Epithelial cell of proximal tubule (primary cell): ENCODE measurements around the gene TRNT1. TPM values are rescaled to one million over a fixed set of nuclear protein-coding genes. Genes with fewer than 3 reads are reported as not detected.

Experiments
- DNase-seq: peaks from one replicate; pipeline ENCODE4 v3.0.0-alpha.2; 2011; ENCODE audit warnings: low read depth
- H3K4me3 ChIP-seq: 2 replicates; pipeline ENCODE4 v1.5.1; 2011; ENCODE audit warnings: low read depth, mild to moderate bottlenecking, low read length
- CTCF ChIP-seq: conservative IDR thresholded peaks from 2 replicates; pipeline ENCODE4 v1.5.1; 2012; ENCODE audit warnings: low read depth, mild to moderate bottlenecking, low read length
- total RNA-seq: library from RNA; depleted of rRNA; stranded (reverse); fragments of >200 nt; gene quantifications from 2 replicates; pipeline ENCODE4 v1.2.3, GENCODE V29; 2015

Gene TRNT1
- total RNA-seq, 1 donor from 2014 or later: 21.2 TPM

- H3K4me3 ChIP-seq: no peak overlapping the region
- TF ChIP-seq CTCF: no peak
- DNase-seq: no peak
These were observed 6.8 kb downstream of the TRNT1 start for GRCh38 chr3:3133500-3133899.

GRCh38 chr3:3134750-3135448 is 8.2 kb downstream of the TRNT1 start:
- DNase-seq: no peak
- no peak overlapping the region for H3K4me3 ChIP-seq
- no peak for TF ChIP-seq CTCF

- H3K4me3 ChIP-seq: no peak overlapping the region
- DNase-seq: no peak
- no peak for TF ChIP-seq CTCF
These were observed 10.8 kb downstream of the TRNT1 start for GRCh38 chr3:3137526-3137925.

- no peak for TF ChIP-seq CTCF
- no peak for DNase-seq
- H3K4me3 ChIP-seq: no peak overlapping the region
These were observed 15.2 kb downstream of the TRNT1 start for GRCh38 chr3:3141939-3142338.

GRCh38 chr3:3145831-3146230 is 19.1 kb downstream of the TRNT1 start:
- H3K4me3 ChIP-seq: no peak overlapping the region
- TF ChIP-seq CTCF: no peak
- no peak for DNase-seq

- no peak for TF ChIP-seq CTCF
- no peak for DNase-seq
These were observed 22.8 kb downstream of the TRNT1 start for GRCh38 chr3:3149560-3149959.

GRCh38 chr3:3151513-3151912 is 24.8 kb downstream of the TRNT1 start:
- H3K4me3 ChIP-seq: no peak overlapping the region
- TF ChIP-seq CTCF: no peak
- no peak for DNase-seq

More at GRCh38 chr3:3149560-3149959, 22.8 kb downstream of the TRNT1 start:
- no peak overlapping the region for H3K4me3 ChIP-seq
